ENCODE data around the gene PRKCA.

Gene PRKCA

DNA sequence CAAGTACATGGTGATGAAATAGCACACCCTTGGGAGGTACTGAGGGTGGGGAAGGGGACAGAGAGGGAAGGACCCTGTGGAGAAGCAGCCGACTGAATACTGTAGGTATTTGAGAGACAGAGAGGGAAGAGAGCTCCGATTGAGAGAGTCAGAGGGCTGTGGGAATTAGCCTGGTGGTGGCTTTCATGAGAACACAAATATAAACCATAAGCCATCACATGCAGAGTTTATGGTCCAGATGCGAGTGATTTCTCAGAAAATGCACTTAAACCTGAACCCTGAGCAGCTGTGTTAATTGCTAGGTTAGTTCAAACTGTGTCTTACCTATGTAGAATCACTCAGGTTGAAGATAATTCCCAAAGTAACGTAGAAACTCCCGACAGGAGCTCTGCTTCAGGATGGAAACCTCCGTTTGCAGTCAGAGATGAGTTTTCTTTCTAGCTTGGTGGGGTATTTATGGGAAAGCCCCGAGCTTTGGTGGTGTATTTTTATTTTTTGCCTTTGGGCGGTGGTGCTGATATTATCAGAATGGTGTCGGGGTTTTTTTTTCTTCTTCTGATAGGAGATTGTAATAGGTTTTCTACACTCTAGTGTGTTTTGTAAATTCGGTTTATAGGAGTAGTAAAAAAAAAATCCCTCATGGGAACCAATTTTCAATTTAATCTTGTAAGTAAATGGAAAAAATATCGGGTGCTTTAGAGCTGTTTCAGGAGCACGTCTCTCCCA, 347.6 kb downstream of the PRKCA start:
- no peak overlapping the region for H3K4me2 ChIP-seq (ENCODE audit: low read depth, low read length, poor library complexity, severe bottlenecking)

DNA sequence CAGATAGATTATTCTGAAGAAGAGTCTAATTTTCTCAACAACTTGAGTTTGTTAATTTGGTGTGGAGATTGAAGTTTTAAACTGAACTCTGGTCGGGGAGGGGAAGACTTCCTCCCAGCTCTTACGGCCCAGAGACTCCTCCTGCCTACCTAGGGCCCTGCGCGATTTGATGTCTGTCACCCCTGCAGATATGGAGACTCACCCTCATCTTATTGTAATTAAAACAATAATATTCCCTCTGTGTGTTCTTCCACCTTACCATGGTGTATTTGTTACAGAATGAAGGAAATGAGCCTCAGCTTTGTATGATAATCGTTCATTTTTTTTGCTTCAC, 348.1 kb downstream of the PRKCA start:
- Histone ChIP-seq H3K79me2 (ENCODE audit: insufficient read depth, low read length) (no peaks in the 10 kb centered on the region), H3F3A (ENCODE audit: low read depth) (no peaks in the 10 kb centered on the region), H3K9ac (ENCODE audit: low read depth, low read length, poor library complexity, severe bottlenecking) (no peak overlapping the region), H3K9me3 (ENCODE audit: insufficient read depth, low read depth, low read length) (no peaks in the 10 kb centered on the region), H3K4me2 (ENCODE audit: low read depth, low read length, poor library complexity, severe bottlenecking) (no peak overlapping the region), H3K36me3 (ENCODE audit: insufficient read depth, low read length) (no peaks in the 10 kb centered on the region), H3K27me3 (ENCODE audit: insufficient read depth, low read length, poor library complexity, severe bottlenecking) (no peaks in the 10 kb centered on the region), H3K4me1 (ENCODE audit: insufficient read depth, low read length, poor library complexity, severe bottlenecking) (no peaks in the 10 kb centered on the region), H2AFZ (ENCODE audit: low read length) (no peak overlapping the region), H4K20me1 (ENCODE audit: insufficient read depth, low read length, poor library complexity, severe bottlenecking) (no peaks in the 10 kb centered on the region), H3K4me3 (ENCODE audit: low read length, poor library complexity, severe bottlenecking) (no peak overlapping the region), H3K9me2 (replicated peaks; ENCODE audit: low read depth, low read length) (no peaks in the 10 kb centered on the region)
- no peak for TF ChIP-seq EZH2phosphoT487 (IDR thresholded peaks at IDR 0.05; ENCODE audit: borderline replicate concordance)
- TF ChIP-seq, protein P1, sequence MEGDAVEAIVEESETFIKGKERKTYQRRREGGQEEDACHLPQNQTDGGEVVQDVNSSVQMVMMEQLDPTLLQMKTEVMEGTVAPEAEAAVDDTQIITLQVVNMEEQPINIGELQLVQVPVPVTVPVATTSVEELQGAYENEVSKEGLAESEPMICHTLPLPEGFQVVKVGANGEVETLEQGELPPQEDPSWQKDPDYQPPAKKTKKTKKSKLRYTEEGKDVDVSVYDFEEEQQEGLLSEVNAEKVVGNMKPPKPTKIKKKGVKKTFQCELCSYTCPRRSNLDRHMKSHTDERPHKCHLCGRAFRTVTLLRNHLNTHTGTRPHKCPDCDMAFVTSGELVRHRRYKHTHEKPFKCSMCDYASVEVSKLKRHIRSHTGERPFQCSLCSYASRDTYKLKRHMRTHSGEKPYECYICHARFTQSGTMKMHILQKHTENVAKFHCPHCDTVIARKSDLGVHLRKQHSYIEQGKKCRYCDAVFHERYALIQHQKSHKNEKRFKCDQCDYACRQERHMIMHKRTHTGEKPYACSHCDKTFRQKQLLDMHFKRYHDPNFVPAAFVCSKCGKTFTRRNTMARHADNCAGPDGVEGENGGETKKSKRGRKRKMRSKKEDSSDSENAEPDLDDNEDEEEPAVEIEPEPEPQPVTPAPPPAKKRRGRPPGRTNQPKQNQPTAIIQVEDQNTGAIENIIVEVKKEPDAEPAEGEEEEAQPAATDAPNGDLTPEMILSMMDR (conservative IDR thresholded peaks at IDR 0.05; ENCODE audit: low read length), result no peak

More for the DNA sequence above, 347.6 kb downstream of the PRKCA start:
- Histone ChIP-seq H4K20me1 (ENCODE audit: insufficient read depth, low read length, poor library complexity, severe bottlenecking) (no peaks in the 10 kb centered on the region), H3K79me2 (ENCODE audit: insufficient read depth, low read length) (no peaks in the 10 kb centered on the region), H3K27me3 (ENCODE audit: insufficient read depth, low read length, poor library complexity, severe bottlenecking) (no peaks in the 10 kb centered on the region), H3K4me3 (ENCODE audit: low read length, poor library complexity, severe bottlenecking) (no peak overlapping the region), H3F3A (ENCODE audit: low read depth) (no peaks in the 10 kb centered on the region), H3K9ac (ENCODE audit: low read depth, low read length, poor library complexity, severe bottlenecking) (no peak overlapping the region), H3K9me3 (ENCODE audit: insufficient read depth, low read depth, low read length) (no peaks in the 10 kb centered on the region), H3K36me3 (ENCODE audit: insufficient read depth, low read length) (no peaks in the 10 kb centered on the region), H3K9me2 (replicated peaks; ENCODE audit: low read depth, low read length) (no peaks in the 10 kb centered on the region), H2AFZ (ENCODE audit: low read length) (no peak overlapping the region), H3K4me1 (ENCODE audit: insufficient read depth, low read length, poor library complexity, severe bottlenecking) (no peaks in the 10 kb centered on the region)
- no peak for TF ChIP-seq EZH2phosphoT487 (IDR thresholded peaks at IDR 0.05; ENCODE audit: borderline replicate concordance)
- TF ChIP-seq, protein P1 (conservative IDR thresholded peaks at IDR 0.05; ENCODE audit: low read length), result no peak

DNA sequence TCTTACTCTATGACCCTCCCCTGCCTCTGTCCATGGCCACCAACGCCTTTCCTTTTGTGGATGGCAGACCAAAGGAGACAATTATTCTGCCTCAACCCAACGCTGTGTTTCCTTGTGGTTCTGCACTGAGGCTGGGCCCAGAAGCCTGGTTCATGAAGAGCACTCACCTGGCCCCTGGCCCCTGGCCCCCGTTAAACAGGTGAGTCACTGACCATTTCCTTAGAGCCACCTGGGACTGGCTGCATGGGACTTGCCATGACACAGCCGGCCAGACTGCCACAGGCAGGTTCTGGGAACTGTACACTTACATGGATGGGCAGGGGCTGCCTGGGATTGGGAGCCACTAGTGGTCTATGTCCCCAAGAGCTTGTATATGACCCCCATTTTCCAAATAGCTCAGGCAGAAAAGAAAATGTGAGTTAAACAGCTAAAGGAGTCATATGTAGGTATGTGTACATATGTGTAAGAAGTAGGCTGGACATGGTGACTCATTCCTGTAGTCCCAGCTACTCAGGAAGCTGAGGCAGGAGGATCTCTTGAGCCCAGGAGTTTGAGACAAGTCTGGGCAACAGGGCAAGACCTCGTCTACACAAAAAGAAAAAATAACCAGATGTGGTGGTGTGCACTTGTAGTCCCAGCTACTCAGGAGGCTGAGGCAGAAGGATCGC, 350.6 kb downstream of the PRKCA start:
- Histone ChIP-seq H2AFZ (ENCODE audit: low read length) (no peak overlapping the region), H4K20me1 (ENCODE audit: insufficient read depth, low read length, poor library complexity, severe bottlenecking) (no peaks in the 10 kb centered on the region), H3K9ac (ENCODE audit: low read depth, low read length, poor library complexity, severe bottlenecking) (no peak overlapping the region), H3K4me2 (ENCODE audit: low read depth, low read length, poor library complexity, severe bottlenecking) (no peak overlapping the region), H3K36me3 (ENCODE audit: insufficient read depth, low read length) (no peaks in the 10 kb centered on the region), H3K79me2 (ENCODE audit: insufficient read depth, low read length) (no peaks in the 10 kb centered on the region), H3F3A (ENCODE audit: low read depth) (no peaks in the 10 kb centered on the region), H3K9me2 (replicated peaks; ENCODE audit: low read depth, low read length) (no peaks in the 10 kb centered on the region), H3K4me3 (ENCODE audit: low read length, poor library complexity, severe bottlenecking) (no peak overlapping the region), H3K4me1 (ENCODE audit: insufficient read depth, low read length, poor library complexity, severe bottlenecking) (no peaks in the 10 kb centered on the region), H3K27me3 (ENCODE audit: insufficient read depth, low read length, poor library complexity, severe bottlenecking) (no peaks in the 10 kb centered on the region), H3K9me3 (ENCODE audit: insufficient read depth, low read depth, low read length) (no peaks in the 10 kb centered on the region)
- no peak for TF ChIP-seq EZH2phosphoT487 (IDR thresholded peaks at IDR 0.05; ENCODE audit: borderline replicate concordance)
- TF ChIP-seq, protein P1 (conservative IDR thresholded peaks at IDR 0.05; ENCODE audit: low read length), result no peak
